Activated CD8-positive, alpha-beta memory T cell treated with anti-CD3 and anti-CD28 coated beads for 48 hours (primary cell): Measurements from ENCODE around the gene CEMIP2.

Experiments used
- DNase-seq, 3 experiments: peaks; one replicate each; pipeline ENCODE4 v3.0.0-alpha.2; 2020; ENCODE audit warnings: low read depth in 2 of 3, low spot score in 2 of 3

Gene CEMIP2

GRCh38 chr9:71647094-71647591 lies 121.2 kb downstream of the CEMIP2 start:
- DNase-seq, result no peak

DNA sequence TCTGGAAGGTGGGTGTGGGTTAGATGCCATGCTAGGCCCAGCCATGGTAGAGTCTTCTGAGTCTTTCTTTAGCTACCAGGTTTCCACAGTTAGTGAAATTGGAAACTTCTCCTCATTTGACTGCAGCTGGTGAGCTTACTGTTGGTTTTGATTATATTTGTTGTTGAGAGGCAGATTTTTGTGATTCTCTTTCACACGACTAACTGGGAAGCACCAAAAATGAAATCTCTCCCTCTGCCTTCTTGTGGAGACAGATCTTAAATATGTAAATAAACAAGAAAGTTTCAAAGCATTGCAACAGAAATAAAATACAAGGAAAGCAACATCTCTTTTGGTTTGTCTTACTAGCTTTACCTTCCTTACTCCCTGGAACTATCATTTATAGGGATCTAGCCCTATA lies 122.2 kb downstream of the CEMIP2 start:
- no peak for DNase-seq

- DNase-seq, result no peak
Measured at GRCh38 chr9:71644819-71645362, 123.4 kb downstream of the CEMIP2 start.

- no peak for DNase-seq
Measured at GRCh38 chr9:71643330-71643729, 125.0 kb downstream of the CEMIP2 start.

- no peak for DNase-seq
Measured at GRCh38 chr9:71642056-71642455, 126.3 kb downstream of the CEMIP2 start.

DNA sequence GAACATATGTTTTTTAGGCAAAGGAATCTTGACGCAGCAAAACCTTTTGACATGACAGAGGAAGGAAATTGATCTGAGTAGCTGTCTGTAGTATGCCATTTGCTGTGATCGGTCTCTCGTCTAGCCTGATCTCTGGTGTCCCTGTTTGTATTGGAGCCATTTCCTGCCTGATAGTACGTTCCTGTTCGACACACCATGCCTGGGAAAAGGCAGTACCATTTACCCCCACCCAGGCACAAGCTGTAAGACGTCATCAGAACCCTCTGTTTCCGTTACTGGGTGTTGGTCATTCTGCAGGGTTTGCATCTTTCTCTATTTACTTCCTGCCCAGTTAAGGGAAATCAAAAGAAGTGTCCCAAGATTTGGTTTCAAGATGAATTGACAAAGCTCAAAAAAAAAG lies 129.7 kb downstream of the CEMIP2 start:
- no peak for DNase-seq

- no peak for DNase-seq
Measured at GRCh38 chr9:71637926-71638325, 130.4 kb downstream of the CEMIP2 start.

DNA sequence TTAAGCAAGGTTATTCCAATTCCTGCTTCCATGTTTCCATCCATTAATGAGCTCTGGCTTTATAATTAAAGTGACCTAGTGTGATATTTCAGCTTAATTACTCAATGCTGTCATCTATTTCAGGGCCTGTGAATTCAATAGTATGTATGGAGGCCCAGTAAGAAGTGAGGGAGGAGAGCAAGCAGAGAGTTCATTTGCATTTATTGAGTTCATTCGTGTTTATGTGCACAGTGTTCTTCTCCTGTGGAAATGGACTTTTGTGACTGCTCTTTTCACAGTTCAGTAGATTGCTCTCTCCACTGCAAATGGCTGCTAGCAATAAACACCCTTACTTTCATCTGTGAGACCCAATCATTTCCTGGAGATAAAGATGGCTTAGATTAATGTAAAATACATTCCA lies 130.9 kb downstream of the CEMIP2 start:
- DNase-seq, result no peak

DNA sequence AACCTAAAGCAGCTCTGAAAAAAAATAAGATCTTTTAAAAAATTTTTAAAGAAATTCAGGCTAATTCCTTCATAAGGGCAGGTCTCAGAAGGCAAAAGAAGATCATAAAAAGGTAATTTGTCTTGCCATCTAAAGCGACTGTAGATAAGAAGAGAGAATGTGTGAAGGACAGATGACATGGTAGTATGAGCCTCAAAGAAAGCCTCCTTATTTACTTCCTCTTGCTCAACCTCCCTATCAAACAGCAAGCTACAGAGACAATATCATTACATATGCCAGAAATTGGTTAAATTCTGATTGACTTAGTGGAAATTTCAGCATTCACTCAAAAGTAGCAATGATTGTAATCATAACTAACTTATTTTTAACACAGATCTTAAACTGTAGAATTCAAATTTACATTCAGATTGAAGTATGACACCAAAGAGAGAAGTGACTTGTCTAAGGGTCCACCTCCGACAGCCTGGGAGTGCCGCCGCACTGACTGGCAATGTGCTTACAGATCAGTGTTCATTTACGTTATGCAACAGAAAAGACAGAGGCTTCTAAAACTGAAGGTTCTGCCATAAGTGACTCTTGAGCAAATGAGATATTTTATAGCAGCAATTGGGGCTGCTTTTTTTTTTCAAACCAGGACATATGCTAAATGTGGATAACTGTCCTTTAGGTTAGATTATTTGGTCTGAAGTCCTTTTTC lies 132.0 kb downstream of the CEMIP2 start:
- no peak for DNase-seq

DNA sequence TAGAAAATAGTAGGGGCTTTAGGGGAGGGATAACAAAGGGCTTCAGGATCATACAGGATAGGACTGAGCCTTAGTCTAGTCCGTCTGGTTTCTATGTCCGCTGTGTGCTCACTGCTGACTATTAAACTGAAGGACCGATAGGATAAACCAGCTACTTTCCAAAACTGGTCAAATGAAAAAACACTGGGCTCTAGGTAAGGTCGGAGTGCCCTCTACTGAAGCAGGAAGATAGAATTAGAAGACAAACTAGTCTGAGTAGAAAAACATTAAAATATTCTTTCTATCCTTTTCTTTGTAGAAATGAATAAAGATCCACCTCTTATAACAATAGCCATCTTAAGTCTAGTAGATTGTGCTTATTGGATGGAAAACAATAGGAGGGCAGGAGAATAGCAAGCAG lies 133.6 kb downstream of the CEMIP2 start:
- no peak for DNase-seq
